ENCODE measurements around the gene IL11RA. TPM values are rescaled to one million over a fixed set of nuclear protein-coding genes. Genes with fewer than 3 reads are reported as not detected.

Gene IL11RA
- total and polyA plus RNA-seq, 2 donors (not counting 3 experiments of a cell fraction or from before 2014, with no cell fraction given) = 15.3 to 18.6 TPM

- BruUV-seq (replicated peaks) = no TSS peak
- ChIA-PET CTCF (interaction anchor here (1.3 to 2.9 kb wide), 3 partner anchors 8 to 95 kb away, joined by 4 to 28 read pairs (median 5); no protein-coding TSS in a partner anchor), POLR2A (no interaction called here)
- Histone ChIP-seq H3K27ac (ENCODE audit: insufficient read depth, low read depth, low read length) (no peak overlapping the region), H3K9ac (replicated peaks; ENCODE audit: extremely low read depth, insufficient read depth, low read length) (no peak overlapping the region), H3K79me2 (ENCODE audit: control insufficient read depth, insufficient read depth, low read length) (peaks cover 6% of the 10 kb centered on the region), H3K9me3 (replicated peaks; ENCODE audit: control insufficient read depth, insufficient read depth, low read length) (no peaks in the 10 kb centered on the region), H3K36me3 (ENCODE audit: control insufficient read depth in 2 of 2, extremely low read depth in 1 of 2, insufficient read depth in 2 of 2, low read length in 2 of 2) (no peaks in the 10 kb centered on the region), H2AFZ (ENCODE audit: low read depth, low read length) (no peak overlapping the region), H3K4me1 (ENCODE audit: control insufficient read depth, extremely low read depth, insufficient read depth, low read length) (peaks cover 16% of the 10 kb centered on the region), H3K4me3 (replicated peaks in 1 of 3; ENCODE audit: insufficient read depth in 1 of 3, low read depth in 1 of 3, low read length in 3 of 3) (no peak overlapping the region), H3K4me2 (ENCODE audit: insufficient read depth, low read length) (no peak overlapping the region), H4K20me1 (replicated peaks; ENCODE audit: control insufficient read depth, extremely low read depth, insufficient read depth, low read length) (no peaks in the 10 kb centered on the region), H3K27me3 (ENCODE audit: control insufficient read depth in 2 of 2, insufficient read depth in 2 of 2, low read length in 2 of 2) (no peaks in the 10 kb centered on the region), H3K9me1 (replicated peaks; ENCODE audit: control insufficient read depth, extremely low read depth, insufficient read depth, low read length) (no peaks in the 10 kb centered on the region)
- intact Hi-C loops (cut with micrococcal nuclease) = no loop called here
- TF ChIP-seq FOS (IDR thresholded peaks at IDR 0.05; ENCODE audit: borderline replicate concordance, insufficient read depth, low read length) (no peak), POLR2A (IDR thresholded peaks at IDR 0.05; ENCODE audit: low read depth, low read length) (no peak), EZH2 (IDR thresholded peaks at IDR 0.05; ENCODE audit: borderline replicate concordance, low read depth, low read length, severe bottlenecking) (no peak), POLR2AphosphoS5 (IDR thresholded peaks at IDR 0.05; ENCODE audit: insufficient read depth, low read depth, low read length) (no peak), GATA2 (IDR thresholded peaks at IDR 0.05; ENCODE audit: insufficient read depth, insufficient read length, low read depth, low read length) (no peak)
- TF ChIP-seq, protein P1, sequence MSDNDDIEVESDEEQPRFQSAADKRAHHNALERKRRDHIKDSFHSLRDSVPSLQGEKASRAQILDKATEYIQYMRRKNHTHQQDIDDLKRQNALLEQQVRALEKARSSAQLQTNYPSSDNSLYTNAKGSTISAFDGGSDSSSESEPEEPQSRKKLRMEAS (IDR thresholded peaks at IDR 0.05; ENCODE audit: insufficient read depth, insufficient read length) = no peak
- dilution Hi-C loops (cut with MboI; ENCODE audit: extremely low pct_ligation_motif_present, low sequenced_read_pairs) = no loop called here
- FAIRE-seq (no peak), DNase-seq (ENCODE audit: low read depth, low spot score) (no peak)
Observed at GRCh38 chr9:34642679-34643078, 9.3 kb upstream of the IL11RA start.

DNA sequence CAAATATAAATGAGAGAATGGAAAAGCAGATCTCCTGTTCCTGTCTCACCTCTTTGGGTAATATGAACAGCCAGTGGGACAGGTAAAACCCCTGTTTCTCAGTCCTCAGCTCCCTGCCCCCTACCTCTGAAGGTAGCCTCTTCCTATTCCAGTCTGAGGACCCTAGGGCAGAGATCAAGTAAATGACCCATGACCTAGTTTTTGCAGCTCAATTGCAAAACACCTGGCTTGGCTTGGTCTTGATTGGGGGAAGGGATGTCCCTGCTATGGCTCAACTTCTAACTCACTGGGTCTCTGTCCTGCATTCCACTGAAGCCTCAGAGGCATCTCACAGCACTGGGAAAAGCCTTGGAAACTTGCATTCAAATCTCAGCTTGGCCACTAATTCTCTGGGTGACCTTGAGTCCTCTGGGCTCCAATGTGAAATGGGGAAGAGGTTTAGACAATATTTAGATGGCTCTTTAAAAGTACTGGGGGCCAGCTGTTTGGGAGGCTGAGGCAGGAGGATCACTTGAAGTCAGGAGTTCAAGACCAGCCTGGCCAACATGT is 7.1 kb upstream of the IL11RA start:
- no peaks in the 10 kb centered on the region for H3K27me3 ChIP-seq (ENCODE audit: control insufficient read depth in 2 of 2, insufficient read depth in 2 of 2, low read length in 2 of 2)
- no peak overlapping the region for H3K9ac ChIP-seq (replicated peaks; ENCODE audit: extremely low read depth, insufficient read depth, low read length)
- TF ChIP-seq POLR2AphosphoS5 (IDR thresholded peaks at IDR 0.05; ENCODE audit: insufficient read depth, low read depth, low read length) (no peak), CTCF (IDR thresholded peaks at IDR 0.05; ENCODE audit: extremely low read depth in 1 of 2, insufficient read depth in 1 of 2, low read depth in 1 of 2, low read length in 2 of 2) (no peak), JUN (IDR thresholded peaks at IDR 0.05; ENCODE audit: borderline replicate concordance, insufficient read depth, insufficient read length, low read depth) (no peak), FOS (IDR thresholded peaks at IDR 0.05; ENCODE audit: borderline replicate concordance, insufficient read depth, low read length) (no peak), GATA2 (IDR thresholded peaks at IDR 0.05; ENCODE audit: insufficient read depth, insufficient read length, low read depth, low read length) (no peak), EZH2 (IDR thresholded peaks at IDR 0.05; ENCODE audit: borderline replicate concordance, low read depth, low read length, severe bottlenecking) (no peak), POLR2A (IDR thresholded peaks at IDR 0.05; ENCODE audit: low read depth, low read length) (no peak), MYC (IDR thresholded peaks at IDR 0.05; ENCODE audit: low read depth, low read length) (no peak)
- TF ChIP-seq, protein P1 (IDR thresholded peaks at IDR 0.05; ENCODE audit: insufficient read depth, insufficient read length) = no peak
- H3K9me1 ChIP-seq (replicated peaks; ENCODE audit: control insufficient read depth, extremely low read depth, insufficient read depth, low read length) = no peaks in the 10 kb centered on the region
- H3K79me2 ChIP-seq (ENCODE audit: control insufficient read depth, insufficient read depth, low read length) = peaks cover 6% of the 10 kb centered on the region
- H3K4me2 ChIP-seq (ENCODE audit: insufficient read depth, low read length) = no peak overlapping the region
- peaks cover 0 to 14% of the 10 kb centered on the region in 2 experiments for H3K36me3 ChIP-seq (ENCODE audit: control insufficient read depth in 2 of 2, extremely low read depth in 1 of 2, insufficient read depth in 2 of 2, low read length in 2 of 2)
- intact Hi-C loops (cut with micrococcal nuclease) (no loop called here), dilution Hi-C loops (cut with MboI; ENCODE audit: extremely low pct_ligation_motif_present, low sequenced_read_pairs) (no loop called here)
- H3K9me3 ChIP-seq (replicated peaks; ENCODE audit: control insufficient read depth, insufficient read depth, low read length) = no peaks in the 10 kb centered on the region
- no peak overlapping the region for H2AFZ ChIP-seq (ENCODE audit: low read depth, low read length)
- H3K4me1 ChIP-seq (ENCODE audit: control insufficient read depth, extremely low read depth, insufficient read depth, low read length) = peaks cover 14% of the 10 kb centered on the region
- CTCF ChIA-PET = interaction anchor here (1.0 to 2.9 kb wide), 4 partner anchors 10 to 58 kb away, joined by 3 to 28 read pairs (median 6); no protein-coding TSS in a partner anchor
- BruUV-seq (replicated peaks) = no TSS peak
- FAIRE-seq (no peak), DNase-seq (ENCODE audit: low read depth, low spot score) (no peak)
- H3K4me3 ChIP-seq (replicated peaks in 1 of 3; ENCODE audit: insufficient read depth in 1 of 3, low read depth in 1 of 3, low read length in 3 of 3) = no peak overlapping the region
- H4K20me1 ChIP-seq (replicated peaks; ENCODE audit: control insufficient read depth, extremely low read depth, insufficient read depth, low read length) = no peaks in the 10 kb centered on the region
- POLR2A ChIA-PET = no interaction called here
- H3K27ac ChIP-seq (ENCODE audit: insufficient read depth, low read depth, low read length) = no peak overlapping the region
